Activated naive CD4-positive, alpha-beta T cell (primary cell): Measurements from ENCODE around the gene GADD45B.

ENCODE experiments used
- DNase-seq, 4 experiments: peaks; one replicate each; lab custom pipeline; 2025; lab: John Stamatoyannopoulos, UW

Gene GADD45B

DNA sequence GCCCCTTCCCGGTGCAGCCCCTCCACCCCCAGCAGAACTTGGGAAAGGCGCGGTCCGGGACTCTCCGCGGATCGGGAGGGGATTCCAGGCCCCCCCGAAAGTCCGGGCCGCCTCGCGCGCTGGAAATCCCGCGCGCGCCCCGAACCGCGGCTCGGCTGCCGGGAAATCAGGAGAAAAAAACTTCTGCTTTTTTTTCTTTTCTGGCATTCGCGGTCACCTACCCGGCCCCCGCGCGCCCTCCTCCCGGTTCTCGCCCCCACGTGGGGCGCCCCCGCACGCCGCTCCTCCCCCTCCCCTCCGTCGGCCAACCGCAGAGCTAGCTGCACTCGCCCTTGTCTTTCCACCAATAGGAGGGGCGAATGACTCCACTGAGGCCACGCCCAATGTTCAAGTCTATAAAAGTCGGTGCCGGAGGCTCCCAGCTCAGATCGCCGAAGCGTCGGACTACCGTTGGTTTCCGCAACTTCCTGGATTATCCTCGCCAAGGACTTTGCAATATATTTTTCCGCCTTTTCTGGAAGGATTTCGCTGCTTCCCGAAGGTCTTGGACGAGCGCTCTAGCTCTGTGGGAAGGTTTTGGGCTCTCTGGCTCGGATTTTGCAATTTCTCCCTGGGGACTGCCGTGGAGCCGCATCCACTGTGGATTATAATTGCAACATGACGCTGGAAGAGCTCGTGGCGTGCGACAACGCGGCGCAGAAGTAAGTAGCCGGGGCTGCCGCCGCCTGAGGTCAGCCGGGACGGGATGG lies at the start of gene GADD45B:
GADD45B (plus strand) TSS at position 426 of the 749 bp plus-strand sequence; CDS start at position 658, 232 bp downstream.
- DNase-seq: peak; percentile 92 to 95 (median 94)

DNA sequence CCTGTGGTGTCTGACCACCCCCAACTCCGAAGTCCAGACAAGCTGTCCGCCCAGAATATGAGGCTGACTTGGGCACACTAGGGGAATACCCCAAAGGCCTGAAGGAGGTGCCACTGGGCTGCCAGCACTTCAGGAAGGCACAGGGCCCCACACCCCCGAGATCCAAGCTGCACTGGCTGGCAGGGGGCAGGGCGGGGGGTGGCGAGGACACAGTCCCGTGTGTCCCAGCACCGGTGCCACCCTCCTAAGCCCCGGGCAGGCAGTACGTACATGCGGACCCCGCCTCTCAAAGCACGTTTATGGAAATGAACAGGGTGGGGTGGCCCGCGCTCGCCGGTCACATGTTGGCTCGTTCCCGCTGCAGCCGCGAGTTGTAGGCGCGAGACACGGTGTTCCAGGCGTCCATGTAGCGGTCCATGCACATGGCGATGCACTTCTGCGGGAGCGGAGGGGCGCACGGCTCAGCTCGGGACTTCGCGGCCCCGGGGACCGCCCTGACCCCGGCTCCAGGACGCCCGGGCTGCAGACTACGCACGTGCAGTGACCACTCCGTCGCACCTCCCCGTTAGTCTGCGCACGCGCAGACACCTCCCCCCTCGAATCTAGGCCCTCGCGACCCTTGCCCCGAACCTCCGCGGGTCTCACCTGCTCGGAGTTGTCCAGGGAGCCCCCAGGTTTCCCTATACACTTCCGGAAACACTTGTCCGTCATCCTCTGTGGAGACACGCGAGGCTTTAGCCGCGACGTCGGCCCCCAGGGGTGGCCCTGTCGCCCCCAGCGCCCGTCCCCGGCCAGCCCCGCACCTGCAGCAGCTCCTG lies 49.1 kb upstream of the GADD45B start:
- peak in 1 of 4 experiments; percentile 30 for DNase-seq

DNA sequence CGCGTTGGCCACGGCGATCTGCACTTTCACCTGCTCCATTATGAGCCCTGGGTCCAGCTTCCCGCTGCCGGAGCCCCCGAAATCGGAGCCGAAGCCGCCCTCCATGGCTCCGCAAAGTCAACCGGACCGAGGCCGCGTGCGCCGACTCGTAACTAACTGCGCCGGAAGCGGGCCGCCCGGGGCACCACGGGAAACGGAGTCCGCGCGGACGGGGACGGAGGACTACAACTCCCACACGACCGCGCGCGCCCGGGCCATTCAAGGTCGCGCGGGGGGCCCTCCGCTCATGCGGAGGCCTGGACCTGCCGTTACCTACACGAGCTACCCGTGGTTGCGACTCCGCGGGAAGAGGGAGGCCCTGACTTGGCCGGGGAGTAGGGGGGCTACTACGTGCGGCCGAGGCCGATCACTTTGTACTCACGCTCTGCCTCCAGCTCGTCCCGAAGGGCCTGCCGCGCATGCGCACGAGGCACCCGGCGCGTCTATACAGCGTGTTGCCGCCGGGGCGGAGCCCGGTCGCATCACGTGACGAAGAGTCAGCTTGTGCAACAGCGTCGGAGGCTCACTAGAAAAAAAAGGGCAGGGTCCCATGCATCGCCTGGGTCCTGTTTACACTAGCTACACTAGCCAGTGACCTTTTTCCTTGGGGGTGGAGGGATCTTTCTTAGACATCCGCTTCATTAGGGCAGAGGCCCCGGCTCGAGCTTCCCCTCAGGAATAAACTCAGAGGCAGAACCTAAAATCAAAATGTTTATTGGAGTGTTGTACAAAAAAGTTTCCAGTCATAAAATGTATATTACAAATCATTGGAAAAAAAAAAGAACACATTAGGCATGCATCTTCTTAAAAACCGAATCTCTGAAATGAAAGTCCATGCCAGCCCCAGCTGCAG lies 48.3 kb upstream of the GADD45B start, which contains the start of gene TIMM13:
TIMM13 (minus strand) TSS at position 158 of the 892 bp plus-strand sequence; CDS start at position 105, 53 bp downstream.
- DNase-seq: peak; percentile 95 to 96 (median 96)

- DNase-seq: no peak
These were observed 47.6 kb upstream of the GADD45B start for GRCh38 chr19:2428321-2428690.

- DNase-seq: no peak
These were observed 46.9 kb upstream of the GADD45B start for GRCh38 chr19:2428756-2429711.

GRCh38 chr19:2429917-2430535 lies 45.9 kb upstream of the GADD45B start:
- DNase-seq: no peak

DNA sequence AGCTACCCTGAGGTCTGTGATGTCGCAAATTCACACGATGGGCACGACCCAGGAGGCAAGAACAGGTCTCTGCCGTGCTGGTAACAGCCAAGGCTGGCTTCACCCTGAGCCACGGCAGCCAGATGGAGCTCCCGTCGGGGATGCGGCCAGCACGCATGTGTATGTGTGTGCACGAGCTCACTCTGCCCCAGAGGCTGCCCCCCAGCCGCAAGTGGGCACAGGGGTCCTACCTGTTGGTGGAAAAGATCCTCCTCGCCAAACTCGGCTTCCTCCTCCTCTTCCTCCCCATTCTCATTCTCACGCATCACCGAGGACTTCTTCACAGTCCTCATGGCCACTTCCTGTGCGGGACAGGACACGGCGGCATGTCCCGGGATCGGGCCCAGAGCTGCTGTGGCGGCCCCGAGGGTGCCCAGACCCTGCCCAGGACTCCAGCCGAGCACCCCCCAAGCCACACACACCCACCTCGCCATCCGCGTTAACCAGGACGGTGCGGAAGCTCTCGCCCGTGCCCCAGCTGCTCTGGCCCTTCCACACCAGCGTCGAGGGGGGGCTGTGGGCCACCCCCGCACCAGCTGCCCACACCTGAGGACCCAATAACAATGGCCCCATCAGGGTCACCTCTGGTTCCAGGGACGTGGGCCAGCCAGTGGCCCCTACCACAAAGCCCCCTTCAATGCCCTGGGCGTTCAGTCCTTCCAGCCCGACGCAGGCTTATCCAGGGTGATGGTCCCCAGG lies 44.4 kb upstream of the GADD45B start:
- DNase-seq: no peak

DNA sequence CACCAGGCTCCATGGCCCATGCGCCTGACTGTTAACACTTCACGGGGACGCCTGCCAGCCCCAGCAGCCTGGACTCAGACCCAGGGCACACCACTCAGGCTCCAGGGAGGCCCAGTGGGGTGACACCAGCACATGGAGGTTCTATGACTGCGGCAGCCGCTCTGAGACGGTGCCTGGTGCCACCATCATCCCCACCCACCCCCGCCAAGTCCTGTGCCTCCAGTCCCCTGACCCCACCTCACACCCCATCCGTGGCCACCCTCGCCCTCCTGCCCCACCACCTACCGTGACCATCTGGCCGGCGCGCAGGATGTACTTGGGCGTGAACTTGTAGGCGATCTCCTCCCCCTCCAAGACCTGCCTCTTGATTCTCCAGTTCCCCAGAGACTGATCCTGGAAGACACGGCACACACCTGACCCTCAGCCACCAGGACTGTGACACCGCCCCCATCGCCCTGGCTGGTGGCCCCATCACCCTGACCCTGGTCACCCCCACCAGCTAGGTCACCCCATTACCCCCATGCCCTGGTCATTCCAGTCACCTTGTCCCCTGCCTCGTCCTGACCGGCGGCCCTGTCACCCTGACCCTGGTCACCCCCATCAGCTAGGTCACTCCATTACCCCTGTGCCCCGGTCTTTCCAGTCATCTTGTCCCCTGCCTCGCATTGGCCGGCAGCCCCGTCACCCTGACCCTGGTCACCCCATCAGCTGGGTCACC lies 43.6 kb upstream of the GADD45B start:
- DNase-seq: no peak

GRCh38 chr19:2433854-2434253 lies 42.1 kb upstream of the GADD45B start:
- no peak for DNase-seq

DNA sequence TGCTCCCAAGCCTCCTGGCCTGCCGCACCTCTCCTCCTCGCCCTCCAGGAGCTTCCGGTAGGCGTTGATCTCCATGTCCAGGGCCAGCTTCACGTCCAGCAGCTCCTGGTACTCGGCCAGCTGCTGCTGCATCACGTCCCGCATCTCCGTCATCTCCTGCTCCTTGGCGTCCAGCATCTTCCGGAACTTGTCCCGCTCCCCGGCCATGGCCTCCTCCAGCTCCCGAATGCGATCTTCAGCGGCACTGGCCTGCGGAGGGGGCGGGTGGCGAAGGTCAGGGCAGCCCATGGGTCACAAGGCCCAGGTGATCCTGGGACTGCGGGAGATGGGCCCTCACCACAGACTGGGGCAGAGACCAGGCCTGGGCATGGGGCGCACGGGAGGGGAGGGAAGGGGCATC lies 41.7 kb upstream of the GADD45B start:
- DNase-seq: no peak

GRCh38 chr19:2434721-2435265 lies 41.1 kb upstream of the GADD45B start:
- no peak for DNase-seq

- no peak for DNase-seq
These were observed 39.5 kb upstream of the GADD45B start for GRCh38 chr19:2436384-2436783.

DNA sequence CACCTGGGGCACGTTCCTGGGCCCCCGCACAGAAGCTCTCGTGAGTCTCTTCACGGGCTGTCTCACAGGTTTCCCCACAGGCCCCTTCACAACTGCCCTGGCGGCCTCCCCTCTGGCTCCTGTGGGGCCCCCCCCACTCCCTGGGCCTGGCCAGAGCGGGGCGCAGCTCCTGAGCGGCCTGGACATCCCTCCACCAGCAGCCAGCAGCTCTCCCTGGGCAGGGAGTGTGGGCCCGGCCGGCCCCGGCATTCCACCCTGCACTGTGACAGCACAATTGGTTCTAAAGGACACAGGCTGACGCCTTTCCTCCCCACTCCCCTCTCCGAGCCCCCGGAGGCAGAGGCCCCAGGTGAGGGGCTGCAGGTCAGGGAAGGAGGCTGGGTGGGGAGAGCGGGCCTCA lies 39.0 kb upstream of the GADD45B start:
- no peak for DNase-seq

DNA sequence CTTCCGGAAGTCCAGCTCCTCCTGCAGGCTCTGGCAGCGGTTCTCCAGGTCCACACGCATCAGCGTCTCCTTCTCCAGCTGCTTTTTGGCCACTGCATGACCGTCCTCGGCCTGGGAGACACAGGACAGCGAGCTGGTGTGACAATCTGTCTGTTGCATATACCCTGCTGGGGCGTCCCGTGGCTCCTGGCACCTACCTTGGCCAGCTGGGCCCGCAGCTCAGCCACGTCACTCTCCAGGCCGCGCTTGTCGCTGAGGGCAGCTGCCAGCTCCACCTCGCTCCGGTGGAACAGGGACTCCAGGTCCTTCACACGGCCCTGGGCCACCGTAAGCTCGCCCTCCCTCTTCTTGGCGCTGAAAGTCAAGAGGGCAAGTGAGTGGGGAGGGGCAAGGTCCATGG lies 37.7 kb upstream of the GADD45B start:
- no peak for DNase-seq

DNA sequence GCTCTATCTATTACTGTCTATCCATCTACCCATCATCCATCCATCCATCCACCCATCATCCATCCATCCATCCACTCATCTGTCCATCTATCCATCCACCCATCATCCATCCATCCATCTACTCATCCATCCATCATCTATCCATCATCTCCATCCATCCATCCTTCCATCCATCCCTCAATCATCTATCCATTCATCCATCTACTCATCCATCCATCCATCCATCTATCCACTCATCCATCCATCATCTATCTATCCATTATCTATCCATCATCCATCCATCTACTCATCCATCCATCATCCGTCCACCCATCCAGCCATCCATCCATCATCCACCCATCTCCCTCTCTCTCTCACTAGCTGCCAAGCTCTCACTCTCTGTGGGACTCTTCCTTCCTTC lies 35.4 kb upstream of the GADD45B start:
- DNase-seq: no peak

DNA sequence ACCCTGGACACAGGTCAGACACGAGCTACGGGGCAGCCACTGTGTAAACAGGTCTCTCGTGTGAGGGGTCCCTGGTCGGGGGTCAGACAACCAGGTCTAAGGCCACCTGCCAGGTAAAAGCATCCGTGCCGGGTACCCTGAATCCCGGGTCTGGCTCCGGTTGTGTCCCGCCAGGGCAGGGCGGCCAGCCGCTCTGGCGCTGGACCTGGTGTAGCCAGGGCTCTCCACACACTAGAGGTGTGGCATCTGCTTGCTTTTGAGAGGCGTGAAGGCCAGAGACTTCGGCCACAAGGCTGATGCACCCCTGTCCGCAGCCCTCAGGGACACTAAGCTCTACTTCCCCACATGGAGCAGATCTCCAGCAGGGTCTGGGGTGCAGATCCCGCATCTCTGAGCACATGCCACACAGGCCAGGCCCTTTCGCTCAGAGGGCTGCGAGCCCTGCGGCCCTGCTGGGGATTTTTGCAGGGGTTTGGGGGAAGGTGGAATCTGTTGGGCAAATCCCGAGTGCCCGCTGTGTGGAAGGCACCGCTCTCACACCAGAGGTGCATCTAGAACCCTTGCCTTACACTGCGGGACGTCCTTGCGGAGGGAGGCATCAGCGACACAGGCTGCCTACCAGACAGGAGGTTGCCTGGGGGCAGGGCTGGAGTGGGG lies 34.7 kb upstream of the GADD45B start:
- no peak for DNase-seq

- no peak for DNase-seq
These were observed 32.7 kb upstream of the GADD45B start for GRCh38 chr19:2443116-2443784.

- no peak for DNase-seq
These were observed 32.1 kb upstream of the GADD45B start for GRCh38 chr19:2443785-2444182.
